GM18909 (cell line): ENCODE measurements around the gene GNAI3.

Experiments used
- ATAC-seq: cut with Tn5 transposase; IDR thresholded peaks from one replicate; pipeline ENCODE4 v1.9.1; 2021; ENCODE audit warnings: mild to moderate bottlenecking; ENCODE audit not compliant: unreplicated experiment, poor library complexity

The GNAI3 gene

DNA sequence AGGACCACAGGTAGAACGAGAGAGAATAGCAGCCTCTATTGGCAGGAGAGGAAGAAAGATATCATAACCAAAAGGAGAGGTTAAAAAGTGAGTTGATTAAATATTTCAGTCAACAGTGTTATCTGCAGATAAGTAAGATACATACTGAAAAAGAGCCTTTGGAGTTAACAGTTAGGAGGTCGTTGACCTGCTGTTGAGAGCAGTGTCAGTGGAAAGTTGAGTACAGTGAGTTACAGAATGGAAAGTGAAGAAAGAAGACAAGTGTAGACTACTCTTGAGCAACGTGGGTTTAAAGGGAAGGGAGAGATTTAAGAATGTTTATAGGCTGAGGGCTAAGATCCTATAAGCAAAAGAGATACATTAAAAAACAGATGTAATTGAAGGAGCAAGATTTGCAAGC lies 40.8 kb downstream of the GNAI3 start:
- no peak for ATAC-seq

DNA sequence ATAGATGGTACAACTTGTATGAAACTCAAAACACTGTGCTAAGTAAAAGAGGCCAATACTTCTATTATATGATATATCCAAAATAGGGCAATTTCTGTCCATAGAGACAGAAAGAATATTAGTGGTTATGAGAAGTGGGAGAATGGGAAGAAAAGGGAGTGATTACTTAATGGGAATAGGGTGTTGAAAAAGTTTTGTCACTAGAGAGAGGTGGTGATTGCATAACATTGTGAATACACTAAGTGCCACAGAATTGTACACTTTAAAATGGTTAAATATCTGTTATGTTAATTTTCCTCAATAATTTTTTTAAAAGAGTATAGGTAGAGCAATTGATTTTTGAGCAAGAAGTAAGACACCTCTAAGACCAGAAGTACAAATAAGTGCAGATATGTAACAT lies 41.3 kb downstream of the GNAI3 start:
- no peak for ATAC-seq

DNA sequence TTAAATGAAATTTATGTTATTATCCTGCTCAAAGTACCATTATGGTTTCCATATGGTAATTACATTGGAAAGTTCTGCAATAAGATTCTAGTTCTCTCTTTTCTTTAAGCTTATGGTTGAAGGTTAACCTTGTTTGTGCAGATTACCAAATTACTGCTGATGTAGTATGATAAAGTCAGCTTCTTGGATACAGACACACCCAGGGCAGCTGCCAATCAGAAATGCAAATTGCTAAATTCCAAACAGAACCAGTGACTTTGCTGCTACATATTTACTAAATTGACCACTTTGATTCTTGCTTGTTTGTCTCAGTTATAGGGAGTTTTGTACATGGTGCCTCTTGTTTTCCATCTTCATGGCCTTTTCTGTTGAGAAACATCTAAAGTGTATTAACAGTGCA lies 44.5 kb downstream of the GNAI3 start:
- ATAC-seq = no peak

DNA sequence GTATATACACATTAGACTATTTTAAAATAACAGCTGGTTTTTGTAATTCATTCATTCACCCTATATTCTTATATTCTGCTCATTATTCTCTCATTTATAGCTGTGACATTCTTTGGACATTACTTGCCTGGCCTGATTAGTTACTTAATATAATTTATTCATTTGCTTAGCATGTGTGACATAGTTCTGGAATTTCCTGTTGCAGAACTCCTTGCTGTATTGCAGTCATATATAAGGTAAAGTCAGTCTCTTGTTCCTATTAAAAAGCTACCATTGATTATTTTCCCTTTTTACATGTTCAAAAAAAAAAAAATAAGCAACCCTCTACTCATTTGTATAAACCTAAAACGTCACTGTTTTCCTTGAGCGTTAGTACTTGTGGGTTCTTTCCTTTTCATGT lies 47.1 kb downstream of the GNAI3 start:
- no peak for ATAC-seq

DNA sequence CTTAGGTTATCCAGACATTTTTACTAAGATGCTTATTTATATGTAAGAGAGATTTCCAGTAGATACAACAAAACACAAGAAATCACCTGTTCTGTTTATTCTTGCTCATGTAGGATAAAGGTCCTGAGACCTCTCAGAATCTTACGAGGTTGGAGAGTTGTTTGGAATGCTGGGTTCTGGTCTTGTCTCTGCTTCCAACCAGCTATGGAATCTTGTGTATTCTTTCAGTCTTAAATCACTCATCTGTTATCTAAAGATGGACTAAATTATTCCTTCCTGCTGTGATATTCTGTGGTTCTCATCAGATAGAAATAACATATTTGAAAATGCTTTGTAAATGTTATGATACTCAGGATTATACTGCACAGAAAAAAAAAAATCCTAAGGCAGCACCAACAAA lies 49.7 kb downstream of the GNAI3 start:
- no peak for ATAC-seq

DNA sequence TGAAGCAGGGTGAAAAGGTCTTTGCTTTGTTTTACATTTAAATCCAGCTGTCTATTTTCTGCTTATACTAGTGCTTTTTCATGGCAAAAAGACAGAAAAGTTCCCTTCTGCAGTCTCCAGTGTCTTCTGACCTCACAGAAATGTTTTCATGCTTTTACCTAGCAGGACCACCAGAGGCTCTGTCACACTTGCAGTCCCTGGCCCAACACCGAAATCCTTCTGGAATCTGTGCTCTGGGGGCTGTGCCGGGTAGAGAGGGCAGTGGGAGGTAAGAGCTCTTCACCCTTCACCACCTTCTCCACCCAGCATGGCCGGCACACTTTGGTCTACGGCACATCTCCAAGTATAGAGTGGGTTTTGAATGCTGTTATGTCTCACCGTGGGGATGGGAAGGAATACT lies 50.2 kb downstream of the GNAI3 start:
- ATAC-seq = no peak

DNA sequence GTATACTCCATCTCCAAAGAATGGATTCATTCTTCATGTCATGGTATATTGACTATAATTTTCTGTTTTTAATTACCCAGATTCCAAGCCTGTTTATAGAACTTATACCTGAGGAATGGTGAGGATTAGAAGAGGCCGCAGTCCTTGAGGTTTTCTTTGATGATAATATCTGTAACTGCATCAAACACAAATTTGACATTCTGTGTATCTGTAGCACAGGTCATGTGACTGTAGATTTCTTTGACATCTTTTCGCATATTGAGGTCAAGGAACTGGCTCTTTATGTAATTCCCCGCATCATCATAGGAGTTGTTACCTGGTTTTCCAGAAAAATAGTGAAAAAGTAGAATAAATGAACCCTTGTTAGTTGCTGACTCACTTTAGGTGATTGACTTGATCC lies 54.8 kb downstream of the GNAI3 start:
- no peak for ATAC-seq

DNA sequence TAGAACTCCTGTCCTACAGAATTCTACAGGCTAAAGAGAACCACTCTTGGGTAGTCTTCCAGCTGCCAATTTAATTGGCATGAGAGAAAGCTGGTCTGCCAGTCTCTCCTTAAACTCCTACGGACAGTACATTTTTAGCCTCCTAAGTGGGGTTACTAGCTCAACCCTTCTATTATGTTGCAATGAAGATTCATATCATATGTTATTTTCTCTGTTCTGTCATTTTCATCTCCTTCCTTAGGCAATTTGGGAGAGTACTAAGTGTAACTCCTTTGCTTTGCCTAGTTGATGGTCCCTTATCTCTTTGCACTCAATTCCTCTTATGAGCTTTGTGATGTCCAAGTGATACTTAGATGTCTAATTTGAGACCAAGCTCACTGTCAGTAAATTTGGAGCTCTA lies 57.0 kb downstream of the GNAI3 start:
- ATAC-seq = no peak

DNA sequence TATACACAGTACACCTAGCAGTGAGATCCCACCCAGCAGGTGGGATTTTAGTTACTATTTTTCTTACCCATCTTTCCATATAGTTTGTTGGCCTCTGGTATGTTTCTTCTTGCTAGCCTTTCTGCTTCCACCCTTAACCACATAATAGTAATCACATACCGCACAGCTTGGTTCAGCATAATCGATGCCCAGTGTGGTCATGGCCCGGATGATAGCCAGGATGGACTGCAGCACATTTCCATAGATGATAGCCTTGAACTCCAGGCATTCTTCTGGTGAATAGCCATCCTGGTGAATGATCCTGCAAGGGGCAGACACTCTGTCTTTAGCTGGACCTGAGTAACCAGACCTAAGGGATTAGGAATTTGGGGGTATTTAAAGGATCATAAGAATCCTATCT lies 61.5 kb downstream of the GNAI3 start:
- no peak for ATAC-seq

DNA sequence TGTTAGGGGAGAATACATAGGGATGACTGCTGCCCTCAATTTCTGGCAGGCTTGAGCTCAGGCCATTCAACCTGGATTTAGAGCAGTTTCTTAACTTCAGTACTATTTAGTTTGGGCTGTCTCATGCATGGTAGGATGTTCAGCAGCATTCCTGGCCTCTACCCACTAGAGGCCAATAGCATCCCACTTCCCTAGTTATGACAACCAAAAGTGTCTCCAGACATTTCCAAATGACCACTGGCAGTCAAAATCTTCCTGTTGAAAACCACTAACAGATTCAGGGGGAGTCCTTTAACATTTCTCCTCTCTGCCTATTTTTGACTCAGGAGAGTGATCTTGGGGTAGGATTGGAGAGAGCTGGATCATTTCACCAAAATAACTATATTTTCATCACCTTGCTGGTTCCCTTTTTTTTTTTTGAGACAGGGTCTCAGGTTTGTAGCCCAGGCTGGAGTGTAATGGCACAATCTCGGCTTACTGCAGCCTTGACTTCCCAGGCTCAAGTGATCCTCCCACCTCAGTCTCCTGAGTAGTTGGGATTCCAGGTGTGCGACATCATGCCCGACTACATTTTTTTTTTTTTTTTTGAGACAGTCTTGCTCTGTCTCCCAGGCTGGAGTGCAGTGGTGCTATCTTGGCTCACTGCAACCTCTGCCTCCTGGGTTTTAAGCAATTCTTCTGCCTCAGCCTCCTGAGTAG lies 62.3 kb downstream of the GNAI3 start:
- no peak for ATAC-seq

DNA sequence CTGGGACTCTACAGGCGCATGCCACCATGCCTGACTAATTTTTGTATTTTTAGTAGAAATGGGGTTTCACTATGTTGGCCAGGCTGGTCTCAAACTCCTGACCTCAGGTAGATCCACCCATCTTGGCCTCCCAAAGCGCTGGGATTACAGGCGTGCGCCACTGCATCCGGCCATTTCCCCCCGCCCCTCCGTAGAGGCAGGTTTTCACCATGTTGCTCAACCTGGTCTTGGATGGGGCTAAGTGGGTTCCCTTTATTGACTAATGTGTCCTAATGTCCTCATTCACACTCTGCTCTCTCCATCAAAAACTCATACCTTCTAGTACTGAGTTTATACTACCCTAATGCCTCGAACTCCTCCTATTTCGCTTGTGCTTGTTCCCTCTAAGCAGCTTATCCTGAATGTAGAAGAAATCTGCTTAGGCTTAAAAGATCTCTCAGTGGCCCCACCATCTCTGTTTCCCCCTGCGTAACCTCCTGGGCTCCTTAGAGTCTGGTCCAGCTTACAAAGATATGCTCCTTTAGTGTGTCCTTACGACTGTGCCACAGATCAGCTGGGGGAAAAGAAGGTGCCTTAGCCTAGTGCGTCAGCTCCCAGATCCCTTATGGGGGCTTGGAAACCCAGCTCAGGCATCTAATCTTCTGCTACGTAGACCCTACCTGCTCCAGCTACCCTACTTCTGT lies 63.0 kb downstream of the GNAI3 start:
- ATAC-seq = no peak

DNA sequence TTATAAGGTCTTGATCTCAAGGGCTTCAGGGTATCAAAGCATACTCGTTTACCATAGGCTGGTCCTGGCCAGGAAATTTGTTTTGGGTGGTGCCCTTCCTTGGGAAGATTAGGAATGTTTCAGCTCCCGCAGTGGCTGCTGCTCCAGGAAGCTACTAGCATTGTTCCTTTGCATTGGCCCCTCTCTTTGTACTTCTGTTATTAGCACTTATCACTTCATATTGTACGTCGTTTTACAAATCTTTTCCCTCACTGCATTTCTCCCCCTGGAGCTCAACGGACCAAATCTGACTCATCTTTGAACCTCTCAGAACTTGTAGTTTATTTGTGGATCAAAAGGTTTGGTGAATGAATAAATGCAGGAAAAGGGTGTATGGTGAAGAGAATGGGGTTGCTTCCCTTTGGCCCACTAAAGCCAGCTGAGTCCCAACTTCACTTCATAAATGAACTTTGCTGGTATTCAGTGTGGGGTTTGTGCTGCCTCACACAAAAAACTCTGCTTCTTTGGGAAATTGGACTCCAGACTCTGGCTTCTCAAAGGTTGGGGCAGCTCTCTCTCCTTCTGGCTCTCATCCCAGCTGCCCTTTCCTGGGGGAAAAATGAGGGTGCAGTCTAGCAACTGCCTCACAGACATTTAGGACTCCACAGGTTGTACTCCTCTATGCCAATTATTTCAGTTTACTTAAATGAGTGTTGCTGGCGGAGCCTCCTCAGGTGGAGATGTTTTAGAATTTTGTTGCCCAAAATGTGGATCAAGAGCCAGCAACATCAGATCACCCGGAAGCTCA lies 65.1 kb downstream of the GNAI3 start:
- no peak for ATAC-seq

DNA sequence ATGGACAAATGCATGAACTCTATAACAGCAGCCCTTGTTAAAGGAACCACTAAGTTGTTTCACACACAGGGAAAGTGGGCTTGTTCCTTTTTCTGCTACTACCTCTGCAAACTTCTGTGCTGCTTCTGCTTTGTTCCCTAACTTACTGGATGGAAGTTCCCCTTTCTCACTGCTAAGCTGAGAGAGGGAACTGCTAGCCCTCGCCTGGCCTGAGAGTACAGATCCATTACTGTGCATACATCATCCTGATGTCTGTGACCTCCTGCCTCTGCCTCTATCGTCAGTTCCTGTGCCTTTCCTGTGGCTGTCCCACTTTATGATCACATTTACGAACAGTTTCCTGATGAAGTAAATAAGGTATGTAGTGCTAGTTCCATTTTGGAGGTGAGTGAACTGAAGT lies 67.5 kb downstream of the GNAI3 start:
- no peak for ATAC-seq

DNA sequence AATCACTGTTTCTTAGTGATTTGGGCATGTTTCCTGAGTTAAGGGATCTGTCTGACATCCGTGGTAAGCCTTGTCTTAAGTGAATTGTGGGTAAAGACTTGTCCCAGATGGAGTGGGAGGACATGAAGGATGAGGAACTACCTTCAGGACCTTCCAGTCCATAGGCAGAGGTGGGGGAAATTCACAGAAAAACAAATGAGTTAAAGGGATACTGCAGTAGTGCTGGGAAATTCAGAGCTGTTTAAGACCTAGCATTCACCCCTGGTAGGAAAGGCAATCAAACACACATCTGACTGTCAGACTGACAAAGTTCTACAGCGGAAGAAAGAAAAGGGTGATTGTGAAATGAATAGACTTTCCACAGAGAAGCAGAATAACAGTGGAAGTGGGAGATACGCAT lies 68.0 kb downstream of the GNAI3 start:
- no peak for ATAC-seq

DNA sequence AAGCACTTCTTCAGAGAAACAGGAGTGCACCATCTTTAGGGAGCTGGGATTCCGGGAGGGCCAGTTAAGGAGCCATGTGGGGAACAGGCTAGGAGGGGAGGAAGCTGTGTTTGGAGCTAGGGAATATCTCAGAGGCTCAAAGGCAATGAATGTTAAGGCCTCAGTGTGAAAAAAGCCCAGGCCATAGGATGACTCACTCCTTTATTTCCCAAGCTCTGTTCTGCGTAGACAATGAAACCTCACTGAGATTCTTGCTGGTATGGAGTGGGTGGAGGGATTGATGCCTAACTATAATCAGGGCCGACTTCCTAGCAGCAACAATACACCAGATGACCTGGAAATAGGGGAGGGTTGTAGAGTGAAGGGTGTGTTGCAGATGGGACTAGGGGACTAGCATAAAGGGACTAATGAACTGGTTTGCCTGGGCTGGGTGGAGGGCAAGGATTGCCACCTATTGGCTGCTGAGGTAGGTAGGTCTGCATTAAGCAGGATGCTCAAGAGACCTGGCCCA lies 68.9 kb downstream of the GNAI3 start:
- ATAC-seq = no peak

DNA sequence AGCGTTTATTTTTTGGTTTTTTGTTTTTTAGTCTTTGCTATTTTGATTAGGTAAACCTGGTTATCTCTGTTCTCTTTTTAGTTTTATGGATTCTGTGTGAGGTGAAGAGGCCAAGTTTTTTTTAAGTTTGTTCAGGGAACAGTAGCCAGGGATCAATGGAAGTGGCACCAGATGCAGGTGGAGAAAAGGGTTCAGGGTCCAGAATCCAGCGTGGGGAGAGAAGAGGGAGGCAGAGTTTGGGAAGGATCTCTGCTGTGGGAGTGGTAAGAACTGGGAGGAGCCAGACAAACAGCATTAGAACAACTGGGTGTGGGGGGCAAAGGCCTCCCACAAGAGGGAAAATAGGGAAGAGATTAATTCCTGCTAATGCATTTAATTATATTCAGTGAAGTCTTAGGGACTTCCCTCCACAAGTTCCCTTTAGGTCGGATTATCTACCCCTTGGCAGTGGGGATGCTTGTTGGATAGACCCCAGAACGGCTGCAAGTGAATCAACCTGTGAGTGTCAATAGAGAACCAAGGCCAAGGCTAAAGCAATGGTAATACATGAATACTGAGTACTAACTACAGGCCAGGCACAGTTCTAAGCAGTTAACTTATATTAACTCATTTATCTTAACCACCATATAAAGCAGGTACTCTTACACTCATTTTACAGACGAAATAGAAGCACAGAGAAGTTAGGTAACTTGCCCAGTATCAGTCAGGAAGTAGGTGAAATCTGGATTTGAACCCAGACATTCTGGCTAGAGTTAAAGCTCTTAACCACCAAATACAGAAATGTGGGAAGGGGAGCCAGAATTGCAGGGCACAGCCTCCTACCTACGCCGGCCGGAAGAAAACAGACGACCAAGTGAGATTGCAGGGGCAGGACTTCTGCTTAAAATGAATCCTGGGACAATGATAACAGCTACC lies 70.5 kb downstream of the GNAI3 start:
- no peak for ATAC-seq

DNA sequence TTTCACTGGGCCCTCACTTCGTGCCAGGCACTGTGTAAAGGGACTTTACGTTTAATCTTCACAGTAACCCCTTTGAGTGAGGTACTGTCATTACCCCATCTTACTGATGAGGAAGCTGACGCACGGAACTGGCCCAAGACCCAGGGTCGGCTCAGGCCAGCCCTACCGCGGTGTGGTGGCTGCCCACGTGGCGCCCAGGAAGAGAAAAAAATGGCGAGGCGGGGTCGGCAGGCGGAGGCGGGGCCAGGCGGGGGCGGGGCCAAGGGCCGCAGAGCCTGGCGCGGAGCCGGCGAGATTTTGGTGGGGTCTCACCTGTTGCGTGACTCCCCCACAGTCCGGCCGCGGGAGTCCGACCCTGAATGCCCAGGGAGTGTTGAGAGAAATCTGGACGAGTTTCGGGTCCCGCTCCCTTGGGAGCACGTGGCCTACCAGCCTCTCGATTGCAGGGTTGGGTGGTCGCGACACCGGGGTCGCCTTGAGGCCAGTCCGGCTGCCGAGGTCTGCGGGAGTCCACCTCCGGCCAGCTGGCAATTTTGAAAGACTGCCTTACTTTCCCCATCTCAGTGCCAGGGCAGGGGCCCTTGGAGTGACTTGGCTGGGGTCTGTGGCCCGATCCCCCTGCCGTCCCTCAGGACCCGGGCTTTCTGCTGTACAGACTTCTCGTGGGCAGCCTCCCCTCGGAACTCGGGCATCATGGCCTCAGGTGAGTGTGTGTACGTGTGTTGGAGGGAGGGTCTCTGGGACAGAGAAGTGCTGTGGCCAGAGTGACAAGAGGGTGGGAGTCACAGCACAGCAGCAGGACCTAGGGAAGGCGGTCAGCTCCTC lies 71.4 kb downstream of the GNAI3 start, which contains the start of the genes AMPD2 and GNAT2:
Gene AMPD2 (plus strand): TSS at position 262 of the 825 bp plus-strand sequence. CDS start 1,339 bp downstream, outside the sequence.
Gene GNAT2 (minus strand): TSS at position 41 of the 825 bp plus-strand sequence. CDS start 6,746 bp downstream, outside the sequence.
- ATAC-seq = peak; percentile 64

DNA sequence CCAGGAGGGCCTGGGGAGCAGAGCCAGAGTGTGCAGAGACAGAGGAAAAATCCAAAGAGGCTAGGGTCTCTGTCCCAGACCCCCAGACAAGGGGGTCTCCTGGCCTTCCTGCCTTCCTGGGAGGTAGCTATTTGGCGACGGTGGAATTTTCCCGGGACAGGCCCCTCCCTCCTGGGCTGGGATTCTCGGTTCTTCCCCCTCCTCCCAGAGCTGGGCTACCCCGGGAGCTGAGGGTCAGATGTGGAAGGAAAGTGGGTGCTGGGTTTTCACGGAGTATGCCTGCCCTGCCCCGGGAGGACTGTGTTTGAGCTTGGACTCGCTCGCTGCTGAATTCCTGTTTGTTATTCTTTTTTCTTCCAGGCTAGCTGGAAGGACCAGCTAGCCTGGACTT lies 72.0 kb downstream of the GNAI3 start:
- no peak for ATAC-seq

DNA sequence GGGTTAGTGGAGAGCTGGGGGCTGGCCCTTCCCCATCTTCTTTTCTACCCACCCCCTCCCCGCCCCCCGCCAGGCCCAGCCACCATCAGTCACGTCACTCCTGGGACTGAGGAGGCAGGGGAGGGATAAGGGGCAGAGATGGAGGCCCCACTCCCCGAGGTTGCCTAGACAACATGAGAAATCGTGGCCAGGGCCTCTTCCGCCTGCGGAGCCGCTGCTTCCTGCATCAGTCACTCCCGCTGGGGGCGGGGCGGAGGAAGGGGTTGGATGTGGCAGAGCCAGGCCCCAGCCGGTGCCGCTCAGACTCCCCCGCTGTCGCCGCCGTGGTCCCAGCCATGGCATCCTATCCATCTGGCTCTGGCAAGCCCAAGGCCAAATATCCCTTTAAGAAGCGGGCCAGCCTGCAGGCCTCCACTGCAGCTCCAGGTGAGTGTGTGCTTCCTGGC lies 72.4 kb downstream of the GNAI3 start:
- peak; percentile 63 for ATAC-seq
